ENCODE data around the gene PRKX.

- TF ChIP-seq POLR2A (IDR thresholded peaks at IDR 0.05): no peak
- TF ChIP-seq CTCF (IDR thresholded peaks at IDR 0.05): no peak
These were observed 13.5 kb downstream of the PRKX start for GRCh38 chrX:3699821-3700381.
